NCI-H2196 treated with DMSO at 0.1 percent for 48 hours (cell line): ENCODE results near the gene CNPY4.

Experiments used
- DNase-seq: peaks from one replicate; lab custom pipeline; 2025; ENCODE audit not compliant: unreplicated experiment; lab: John Stamatoyannopoulos, UW

CNPY4 gene

GRCh38 chr7:100091411-100092181 lies 27.8 kb upstream of the CNPY4 start:
- DNase-seq: no peak

- no peak for DNase-seq
These were observed 26.4 kb upstream of the CNPY4 start for GRCh38 chr7:100093054-100093453.

GRCh38 chr7:100093498-100093897 lies 25.9 kb upstream of the CNPY4 start:
- no peak for DNase-seq

GRCh38 chr7:100093925-100094486 lies 25.4 kb upstream of the CNPY4 start:
- no peak for DNase-seq

GRCh38 chr7:100095289-100095688 lies 24.1 kb upstream of the CNPY4 start:
- no peak for DNase-seq

GRCh38 chr7:100095704-100096103 lies 23.7 kb upstream of the CNPY4 start:
- no peak for DNase-seq

- no peak for DNase-seq
These were observed 20.5 kb upstream of the CNPY4 start for GRCh38 chr7:100098913-100099312.

GRCh38 chr7:100099452-100099851 lies 20.0 kb upstream of the CNPY4 start:
- DNase-seq: no peak

- peak; percentile 91 for DNase-seq
These were observed 18.9 kb upstream of the CNPY4 start for GRCh38 chr7:100100420-100101015.

- peak; percentile 98 for DNase-seq
These were observed 18.2 kb upstream of the CNPY4 start, which contains the start of the genes AP4M1 and MCM7 for GRCh38 chr7:100101016-100101862. TSS of gene AP4M1 (plus strand) at chr7:100101643. CDS start at chr7:100101715, 72 bp downstream. TSS of gene MCM7 (minus strand) at chr7:100101397. CDS start at chr7:100101294, 103 bp downstream.

- no peak for DNase-seq
These were observed 16.2 kb upstream of the CNPY4 start for GRCh38 chr7:100102950-100103840.

GRCh38 chr7:100105534-100105933 lies 13.9 kb upstream of the CNPY4 start:
- no peak for DNase-seq

- no peak for DNase-seq
These were observed 12.8 kb upstream of the CNPY4 start for GRCh38 chr7:100106633-100107032.

GRCh38 chr7:100107125-100107737 lies 12.2 kb upstream of the CNPY4 start:
- no peak for DNase-seq

- DNase-seq: no peak
These were observed 11.5 kb upstream of the CNPY4 start for GRCh38 chr7:100107890-100108289.

GRCh38 chr7:100109521-100110163 lies 9.8 kb upstream of the CNPY4 start:
- no peak for DNase-seq

- no peak for DNase-seq
These were observed 8.3 kb upstream of the CNPY4 start for GRCh38 chr7:100111156-100111555.

GRCh38 chr7:100111914-100112313 lies 7.5 kb upstream of the CNPY4 start:
- DNase-seq: no peak

GRCh38 chr7:100115026-100115425 lies 4.4 kb upstream of the CNPY4 start:
- no peak for DNase-seq
